ENCODE results near the gene DDN.

Gene DDN

GRCh38 chr12:49030714-49031572 is 31.8 kb upstream of the DDN start:
- no peak for DNase-seq

GRCh38 chr12:49030119-49030518 is 30.9 kb upstream of the DDN start:
- DNase-seq = no peak

DNA sequence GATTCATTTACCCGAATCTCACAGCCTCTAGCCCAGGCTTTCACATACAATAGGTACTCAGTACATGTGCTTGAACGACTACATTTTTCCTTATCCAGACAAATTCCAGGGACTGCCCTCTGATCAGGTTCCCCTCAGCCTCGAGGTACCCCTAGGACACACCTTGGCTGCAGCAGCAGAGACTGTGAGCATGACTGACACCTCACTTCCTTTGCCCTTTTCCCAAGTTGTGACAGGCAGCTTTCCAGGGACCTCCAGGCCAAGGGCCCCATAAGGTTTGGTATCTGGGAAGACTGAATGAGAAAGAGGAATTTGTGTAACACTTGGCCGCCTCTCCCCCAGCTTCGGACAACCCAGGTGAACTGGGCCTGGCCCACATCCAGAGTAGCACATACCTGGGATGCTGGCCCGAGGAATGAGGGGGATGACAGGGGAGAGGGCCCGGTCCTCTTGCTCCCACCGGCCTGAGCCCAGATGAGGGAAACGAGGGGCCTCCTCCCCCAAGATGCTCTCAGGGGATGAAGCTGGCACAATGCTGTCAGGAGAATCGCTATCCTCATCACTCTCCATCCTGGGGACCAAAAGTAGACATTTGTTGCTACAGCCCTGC is 29.6 kb upstream of the DDN start:
- DNase-seq = no peak

GRCh38 chr12:49027846-49028555 is 28.8 kb upstream of the DDN start:
- DNase-seq = no peak

DNA sequence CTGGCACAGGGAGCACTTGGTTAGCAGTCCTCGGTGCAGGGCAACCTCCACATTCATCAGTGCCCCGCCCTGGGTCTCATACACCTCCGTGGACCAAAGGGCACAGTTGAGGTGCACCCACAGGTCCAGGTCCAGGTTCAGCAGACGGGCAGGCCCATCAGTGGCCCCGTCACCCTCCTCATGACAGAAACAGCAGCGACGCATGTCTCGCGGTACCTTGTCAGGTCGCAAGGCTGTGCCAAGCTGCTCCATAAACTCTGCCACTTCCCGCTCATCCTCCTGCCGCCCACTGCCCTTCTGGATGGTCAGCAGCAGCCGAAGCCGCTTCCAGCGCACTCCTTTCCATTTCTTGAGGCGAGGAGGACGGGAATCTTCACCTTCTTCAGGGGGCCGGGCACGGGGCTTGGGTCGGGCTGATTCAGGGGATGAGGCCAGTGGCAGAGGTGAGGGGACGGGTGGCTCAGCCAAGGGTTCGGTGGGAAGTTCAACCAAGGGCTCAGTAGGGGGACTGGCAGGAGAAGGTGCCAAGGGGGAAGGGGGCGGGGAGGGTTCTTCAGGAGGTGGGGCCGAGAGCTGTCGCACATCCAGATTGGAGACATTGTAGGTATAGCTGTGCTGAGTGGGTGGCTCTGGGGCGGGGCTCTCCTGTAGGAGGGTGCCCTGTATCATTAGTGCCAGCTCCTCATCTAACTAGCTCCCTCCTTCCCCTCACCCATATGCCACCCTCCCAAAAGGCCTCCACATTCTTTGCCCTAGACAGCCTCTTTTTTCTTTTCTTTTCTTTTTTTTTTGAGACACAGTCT is 27.7 kb upstream of the DDN start:
- DNase-seq = no peak

DNA sequence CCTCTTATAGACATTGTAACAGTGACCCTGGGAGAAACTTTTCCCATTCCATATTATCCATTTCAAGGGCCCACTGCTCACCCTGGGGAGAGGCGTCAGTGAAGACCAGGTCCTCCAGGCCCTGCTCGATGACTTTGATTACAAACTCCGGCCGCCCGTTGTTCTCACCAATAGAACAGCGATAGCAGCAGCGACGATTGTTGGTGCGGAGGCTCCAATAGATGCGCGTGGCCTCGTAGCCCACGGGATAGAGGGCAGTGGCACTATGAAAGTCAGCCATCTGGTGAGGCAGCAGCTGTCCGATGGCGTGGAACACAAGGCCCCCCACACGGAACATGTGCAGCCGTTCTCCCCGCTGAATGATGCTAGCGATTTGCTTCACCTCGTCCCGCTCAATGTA is 26.9 kb upstream of the DDN start:
- DNase-seq = no peak

DNA sequence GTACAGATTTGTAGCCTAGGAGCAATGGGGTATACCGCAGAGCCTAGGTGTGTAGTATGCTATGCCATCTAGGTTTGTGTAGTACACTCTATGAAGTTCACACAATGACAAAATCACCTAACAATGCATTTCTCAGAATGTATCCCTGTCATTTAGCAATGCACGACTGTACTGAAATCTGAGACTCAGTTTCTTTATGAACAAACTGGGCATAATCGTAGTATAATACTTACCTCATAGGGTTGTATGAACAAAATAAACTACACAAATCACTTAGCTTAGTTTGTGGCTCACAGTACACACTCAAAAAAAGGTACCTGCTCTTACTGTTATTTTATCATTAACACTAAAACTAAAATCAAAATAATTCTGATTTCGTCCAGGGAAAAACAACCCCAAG is 26.3 kb upstream of the DDN start:
- DNase-seq = no peak

DNA sequence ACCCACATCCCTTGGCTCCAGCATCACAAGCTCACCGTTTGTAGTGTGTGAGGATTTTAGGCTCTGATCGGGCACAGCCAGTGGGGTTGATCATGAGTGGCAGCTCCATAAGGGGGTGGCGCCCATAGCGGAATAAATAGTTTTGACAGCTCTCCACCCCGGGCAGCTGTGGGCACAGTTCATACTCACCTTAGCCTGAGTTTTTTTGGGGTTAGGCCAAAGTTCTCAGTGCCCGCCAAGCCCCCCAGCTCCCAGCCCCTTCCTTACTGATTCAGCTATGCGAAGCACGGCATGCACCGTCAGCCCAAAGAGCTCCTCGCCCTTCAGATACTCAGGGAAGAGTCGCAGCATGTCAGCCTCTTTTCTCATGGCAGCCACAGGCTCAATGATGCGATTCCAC is 25.4 kb upstream of the DDN start:
- DNase-seq = no peak

GRCh38 chr12:49023812-49024211 is 24.6 kb upstream of the DDN start:
- no peak for DNase-seq

- DNase-seq = no peak
These were observed 23.5 kb upstream of the DDN start for GRCh38 chr12:49022558-49023178.

- DNase-seq = no peak
These were observed 22.2 kb upstream of the DDN start for GRCh38 chr12:49021292-49021915.

- DNase-seq = no peak
These were observed 21.3 kb upstream of the DDN start for GRCh38 chr12:49020441-49020840.

DNA sequence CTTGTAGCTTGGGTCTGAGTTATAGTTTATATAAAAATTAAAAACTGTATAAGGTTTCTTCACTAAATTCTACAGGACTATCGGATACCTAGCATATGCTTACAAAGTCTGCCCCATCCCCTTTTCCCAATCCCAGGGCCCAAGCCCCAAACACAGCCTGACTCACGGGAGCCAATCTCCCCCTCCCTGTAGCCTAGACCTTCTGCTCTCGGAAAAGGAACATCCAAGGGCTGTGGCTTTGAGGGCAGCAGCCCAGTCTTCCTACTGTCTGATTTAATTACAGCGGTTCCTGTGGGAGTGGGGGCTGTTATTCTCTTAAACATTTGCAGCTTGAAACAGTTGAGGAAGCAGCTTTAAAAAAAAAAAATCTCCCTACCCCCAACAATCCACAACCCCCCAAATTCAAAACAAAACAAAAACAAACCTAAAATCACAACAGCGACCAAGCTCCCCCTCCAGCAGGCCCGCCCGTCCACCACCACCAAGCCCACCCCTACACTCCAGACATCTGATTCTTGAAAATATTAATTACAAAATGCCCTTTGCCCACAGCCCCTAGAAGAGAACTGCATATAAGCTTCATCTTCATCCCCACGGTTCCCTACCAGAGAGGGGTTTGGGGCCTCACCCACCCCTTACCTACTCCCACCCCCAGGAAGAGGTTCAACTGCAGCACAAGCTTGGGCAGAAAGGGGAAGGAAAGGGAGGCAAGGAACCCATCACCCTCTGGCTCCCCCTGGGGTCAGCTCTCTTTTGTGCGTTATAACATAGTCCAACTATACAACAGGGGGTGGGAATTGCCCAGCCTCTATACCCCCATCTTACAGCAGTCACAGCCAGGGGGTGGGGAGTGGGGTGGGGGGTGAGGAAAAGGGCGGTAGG is 20.5 kb upstream of the DDN start:
- peak; percentile 89 for DNase-seq

- no peak for DNase-seq
These were observed 19.9 kb upstream of the DDN start for GRCh38 chr12:49019120-49019430.

- DNase-seq = peak; percentile 98
These were observed 19.3 kb upstream of the DDN start, which contains the start of gene PRKAG1 for GRCh38 chr12:49018261-49019119. Gene PRKAG1 (minus strand): TSS chr12:49018776. CDS start chr12:49018740, 36 bp downstream.

- peak; percentile 80 for DNase-seq
These were observed 18.7 kb upstream of the DDN start for GRCh38 chr12:49017891-49018260.

- DNase-seq = peak; percentile 79
These were observed 16.0 kb upstream of the DDN start for GRCh38 chr12:49015196-49015595.

GRCh38 chr12:49014547-49014946 is 15.4 kb upstream of the DDN start:
- no peak for DNase-seq

GRCh38 chr12:49013428-49013827 is 14.3 kb upstream of the DDN start:
- peak; percentile 52 for DNase-seq

DNA sequence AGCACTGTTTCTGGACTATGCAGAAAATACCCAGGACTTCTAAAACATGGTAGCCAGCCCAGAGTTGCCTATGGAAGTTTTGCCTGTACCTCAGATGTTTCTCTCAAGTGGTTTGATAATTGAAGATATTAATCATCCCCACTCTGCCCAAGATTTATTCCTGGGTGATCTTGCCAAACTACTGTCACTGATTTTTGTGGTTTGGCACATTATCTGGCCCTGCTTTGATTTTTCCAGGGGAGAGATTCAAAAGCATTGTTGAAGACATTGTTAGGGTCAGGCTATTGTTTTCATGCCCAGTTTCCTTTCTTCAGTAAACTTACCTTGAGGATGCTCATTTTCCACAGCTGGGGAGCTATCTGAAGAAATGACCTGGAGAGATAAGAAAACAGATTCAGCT is 13.6 kb upstream of the DDN start:
- DNase-seq = no peak

Data from hematopoietic multipotent progenitor cell treated with erythropoietin and hydrocortisone succinate and interleukin-3 and kit ligand, for 6 days (in vitro differentiated cells).